HEK293 (cell line): ENCODE measurements around the gene LEMD1.

Experiments
- CTCF ChIA-PET: fragments of 350-600 bp; formaldehyde crosslinking; extraction: SDS; loops from one replicate; lab custom pipeline; 2021; ENCODE audit warnings: antibody characterized with exemption; lab: Yijun Ruan, JAX
- POLR2A ChIA-PET: fragments of 300-600 bp; formaldehyde crosslinking; extraction: SDS; loops from one replicate; lab custom pipeline; 2020; ENCODE audit warnings: antibody characterized with exemption, inconsistent platforms; lab: Yijun Ruan, JAX
- H3K27ac ChIP-seq: fragments of 200-500 bp; sonication (Bioruptor generic); 2 replicates; pipeline ENCODE4 v1.5.1; 2014; ENCODE audit warnings: low read depth, low read length, control low read depth, inconsistent platforms; ENCODE audit errors: extremely low read depth
- H3K36me3 ChIP-seq, 2 experiments: fragments of 200-500 bp in 1 of 2; sonication (Bioruptor generic) in 1 of 2; 1 replicate in 1 of 2; 2 replicates in 1 of 2; pipeline ENCODE4 v1.5.1; 2014 to 2017; ENCODE audit warnings: inconsistent platforms in 2 of 2, low read length in 2 of 2; ENCODE audit not compliant: control insufficient read depth in 2 of 2, insufficient read depth in 1 of 2
- H3K4me1 ChIP-seq: fragments of 200-500 bp; sonication (Bioruptor generic); 2 replicates; pipeline ENCODE4 v1.5.1; 2014; ENCODE audit warnings: mild to moderate bottlenecking, low read length, inconsistent platforms; ENCODE audit not compliant: control insufficient read depth, insufficient read depth
- H3K4me3 ChIP-seq: 2 replicates; pipeline ENCODE4 v1.5.1; 2011; ENCODE audit warnings: low read depth, mild to moderate bottlenecking, control low read depth, low read length, moderate library complexity
- H3K9me3 ChIP-seq: fragments of 200-500 bp; sonication (Bioruptor generic); 2 replicates; pipeline ENCODE4 v1.5.1; 2014; ENCODE audit warnings: low read depth, low read length, inconsistent platforms; ENCODE audit not compliant: control insufficient read depth, insufficient read depth
- GLIS2 ChIP-seq: fragments of 450-650 bp; formaldehyde crosslinking; IDR thresholded peaks from 2 replicates; pipeline ENCODE4 v1.5.1; 2016; ENCODE audit warnings: missing biosample characterization, missing genetic modification characterization
- PRDM1 ChIP-seq: fragments of 450-650 bp; formaldehyde crosslinking; IDR thresholded peaks from 2 replicates; pipeline ENCODE4; 2016; ENCODE audit warnings: missing biosample characterization, missing genetic modification characterization
- SALL2 ChIP-seq: fragments of 450-650 bp; formaldehyde crosslinking; IDR thresholded peaks from 2 replicates; pipeline ENCODE4 v1.5.0; 2017; ENCODE audit warnings: missing biosample characterization, mild to moderate bottlenecking, missing genetic modification characterization, borderline replicate concordance
- SCRT2 ChIP-seq: fragments of 450-650 bp; formaldehyde crosslinking; IDR thresholded peaks from 2 replicates; pipeline ENCODE4 v1.5.1; 2016; ENCODE audit warnings: missing biosample characterization, missing genetic modification characterization
- ZFP3 ChIP-seq: fragments of 450-650 bp; formaldehyde crosslinking; IDR thresholded peaks from 2 replicates; pipeline ENCODE4 v1.5.1; 2016; ENCODE audit warnings: low read depth, missing biosample characterization, missing genetic modification characterization
- ZFP37 ChIP-seq: fragments of 450-650 bp; formaldehyde crosslinking; IDR thresholded peaks from 2 replicates; pipeline ENCODE4 v1.5.1; 2016; ENCODE audit warnings: missing biosample characterization, missing genetic modification characterization
- ZNF24 ChIP-seq: fragments of 450-650 bp; formaldehyde crosslinking; IDR thresholded peaks from 2 replicates; pipeline ENCODE4 v1.5.1; 2016; ENCODE audit warnings: missing biosample characterization, missing genetic modification characterization
- ZNF248 ChIP-seq: fragments of 450-650 bp; formaldehyde crosslinking; IDR thresholded peaks from 2 replicates; pipeline ENCODE4 v1.5.1; 2017; ENCODE audit warnings: missing biosample characterization, missing genetic modification characterization
- ZNF324 ChIP-seq: fragments of 450-650 bp; formaldehyde crosslinking; IDR thresholded peaks from 2 replicates; pipeline ENCODE4 v1.5.1; 2016; ENCODE audit warnings: missing biosample characterization, missing genetic modification characterization
- ZNF544 ChIP-seq: fragments of 450-650 bp; formaldehyde crosslinking; IDR thresholded peaks from 2 replicates; pipeline ENCODE4 v1.5.0; 2017; ENCODE audit warnings: missing biosample characterization, missing genetic modification characterization
- ZNF596 ChIP-seq: fragments of 450-650 bp; IDR thresholded peaks from 2 replicates; pipeline ENCODE4 v1.5.0; 2018; ENCODE audit warnings: missing biosample characterization, mild to moderate bottlenecking, missing genetic modification characterization, moderate library complexity
- ZNF600 ChIP-seq: fragments of 450-650 bp; formaldehyde crosslinking; IDR thresholded peaks from 2 replicates; pipeline ENCODE4 v1.5.1; 2016; ENCODE audit warnings: missing biosample characterization, missing genetic modification characterization
- ZNF639 ChIP-seq: fragments of 450-650 bp; formaldehyde crosslinking; IDR thresholded peaks from 2 replicates; pipeline ENCODE4 v1.5.1; 2016; ENCODE audit warnings: missing biosample characterization, missing genetic modification characterization
- ZNF747 ChIP-seq: fragments of 450-650 bp; formaldehyde crosslinking; IDR thresholded peaks from 2 replicates; pipeline ENCODE4 v1.5.1; 2016; ENCODE audit warnings: missing biosample characterization, missing genetic modification characterization
- ZNF768 ChIP-seq: fragments of 450-650 bp; formaldehyde crosslinking; IDR thresholded peaks from 2 replicates; pipeline ENCODE4 v1.5.1; 2018; ENCODE audit warnings: missing biosample characterization, mild to moderate bottlenecking, missing genetic modification characterization
- ZNF777 ChIP-seq: fragments of 450-650 bp; formaldehyde crosslinking; IDR thresholded peaks from 2 replicates; pipeline ENCODE4 v1.5.1; 2017; ENCODE audit warnings: missing biosample characterization, missing genetic modification characterization, borderline replicate concordance
- ZSCAN5A ChIP-seq: fragments of 450-650 bp; formaldehyde crosslinking; IDR thresholded peaks from 2 replicates; pipeline ENCODE4 v1.5.1; 2016; ENCODE audit warnings: missing biosample characterization, missing genetic modification characterization

Gene LEMD1

GRCh38 chr1:205437570-205437969 is 15.7 kb upstream of the LEMD1 start:
- TF ChIP-seq ZNF639 (tag by site-specific recombination) (no peak), SALL2 (no peak), ZSCAN5A (tag by site-specific recombination) (no peak), ZFP37 (tag by site-specific recombination) (no peak), PRDM1 (tag by site-specific recombination) (no peak), ZNF324 (tag by site-specific recombination) (no peak), GLIS2 (tag by site-specific recombination) (no peak), ZNF768 (tag by site-specific recombination) (no peak), ZNF596 (tag by site-specific recombination) (no peak), ZNF777 (tag by site-specific recombination) (no peak), ZFP3 (tag by site-specific recombination) (no peak), ZNF248 (tag by site-specific recombination) (no peak)
- Histone ChIP-seq H3K4me1 (peaks cover 3% of the 10 kb centered on the region; the same call in 1 of the 2 replicates), H3K9me3 (no peaks in the 10 kb centered on the region), H3K27ac (no peak overlapping the region), H3K4me3 (no peak overlapping the region), H3K36me3 (no peaks in the 10 kb centered on the region)
- ChIA-PET POLR2A (no interaction called here), CTCF (interaction anchor here (0.7 to 3.0 kb wide), 3 partner anchors 41 to 89 kb away, joined by 3 to 9 read pairs (median 6); no protein-coding TSS in a partner anchor)

- ChIA-PET POLR2A (no interaction called here), CTCF (interaction anchor here (0.8 to 3.0 kb wide), 4 partner anchors 8 to 50 kb away, joined by 3 to 9 read pairs (median 5); no protein-coding TSS in a partner anchor)
- no peak overlapping the region for H3K27ac ChIP-seq
- H3K4me1 ChIP-seq: peaks cover 3% of the 10 kb centered on the region; the same call in 1 of the 2 replicates
- TF ChIP-seq ZNF747 (no peak), ZNF24 (tag by site-specific recombination) (no peak), ZNF600 (tag by site-specific recombination) (0 out of 2 replicates have a peak, but pooled peaks have one; percentile 13), SCRT2 (tag by site-specific recombination) (no peak)
- H3K36me3 ChIP-seq: no peaks in the 10 kb centered on the region
- H3K4me3 ChIP-seq: no peak overlapping the region
- H3K9me3 ChIP-seq: no peaks in the 10 kb centered on the region
Measured at GRCh38 chr1:205436776-205437410, 15.0 kb upstream of the LEMD1 start.

GRCh38 chr1:205435578-205436573 is 14.0 kb upstream of the LEMD1 start:
- Histone ChIP-seq H3K36me3 (no peaks in the 10 kb centered on the region), H3K27ac (no peak overlapping the region), H3K4me3 (no peak overlapping the region), H3K4me1 (peaks cover 3% of the 10 kb centered on the region; the same call in 1 of the 2 replicates), H3K9me3 (no peaks in the 10 kb centered on the region)
- ChIA-PET POLR2A (no interaction called here), CTCF (interaction anchor here (0.6 to 3.0 kb wide), 7 partner anchors 9 to 196 kb away, joined by 3 to 9 read pairs (median 5); no protein-coding TSS in a partner anchor)
- TF ChIP-seq ZNF544 (tag by site-specific recombination): no peak
